ENCODE measurements around the gene ARHGEF17. TPM values are rescaled to one million over a fixed set of nuclear protein-coding genes. Genes with fewer than 3 reads are reported as not detected.

The ARHGEF17 gene
- total and polyA plus RNA-seq, 2 experiments from 2014 or later: 30.2 to 35.6 TPM

DNA sequence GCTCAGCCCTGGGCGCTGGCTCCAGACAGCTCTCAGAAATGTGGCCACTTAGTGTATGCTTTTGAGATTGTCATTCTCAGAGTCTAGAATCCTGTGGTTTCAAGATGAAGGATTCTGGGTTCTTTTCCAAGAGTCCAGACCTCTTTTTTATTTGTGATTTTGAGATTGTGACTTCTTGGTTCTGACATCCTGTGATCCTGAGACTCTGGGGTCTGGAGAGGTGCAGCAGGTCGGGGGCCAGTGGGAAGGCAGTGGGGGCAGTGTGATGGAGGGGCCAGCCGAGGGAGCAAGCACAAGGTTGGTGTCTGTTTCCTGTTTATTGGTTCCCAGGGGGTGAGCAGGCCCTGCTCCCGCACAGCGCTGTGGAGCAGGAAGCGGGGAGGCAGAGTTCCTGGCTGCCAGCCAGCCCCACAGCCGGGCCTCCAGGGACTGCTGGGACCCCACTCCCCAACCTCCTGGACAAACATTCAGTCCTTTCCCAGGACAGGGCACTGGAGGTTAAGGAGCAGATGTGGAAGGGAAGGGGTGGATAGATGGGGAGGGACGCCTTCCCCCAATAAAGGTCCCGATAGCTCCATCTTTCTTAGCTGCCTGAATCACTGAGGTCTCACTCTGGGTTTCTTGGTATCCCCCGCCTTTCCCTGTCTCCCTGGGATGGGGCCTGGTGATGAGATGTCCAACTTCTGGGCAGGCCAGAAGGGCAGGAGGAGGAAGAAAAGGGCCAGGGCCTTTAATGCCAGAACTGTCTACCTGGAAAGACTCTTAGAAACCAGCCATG is 13.7 kb downstream of the ARHGEF17 start:
- Histone ChIP-seq H3K4me1 (ENCODE audit: insufficient read depth) (peaks cover 58% of the 10 kb centered on the region), H3K27me3 (no peaks in the 10 kb centered on the region), H3K4me3 (no peak overlapping the region), H3K36me3 (replicated peaks; ENCODE audit: insufficient read depth, low read depth) (no peaks in the 10 kb centered on the region), H3K4me2 (peak overlapping the region; percentile 62), H3K79me2 (peaks cover 100% of the 10 kb centered on the region), H3K9me2 (replicated peaks; ENCODE audit: insufficient read depth) (no peaks in the 10 kb centered on the region), H4K20me1 (ENCODE audit: insufficient read depth, poor library complexity, severe bottlenecking) (peaks cover 52% of the 10 kb centered on the region), H3K9me3 (ENCODE audit: low read depth) (no peaks in the 10 kb centered on the region), H3K27ac (peak overlapping the region; percentile 82), H2AFZ (no peak overlapping the region)
- no peak for DNase-seq (ENCODE audit: low spot score)
- WGBS (ENCODE audit: low lambda C conversion rate, missing lambda C conversion rate): 46% methylated on average over 10 of the region's 10 CpGs
- no peak for TF ChIP-seq EZH2phosphoT487 (IDR thresholded peaks at IDR 0.05; ENCODE audit: low read depth, severe bottlenecking, unreplicated experiment)
- TF ChIP-seq EZH2 (IDR thresholded peaks at IDR 0.05; ENCODE audit: borderline replicate concordance): no peak
- TF ChIP-seq, protein P1, sequence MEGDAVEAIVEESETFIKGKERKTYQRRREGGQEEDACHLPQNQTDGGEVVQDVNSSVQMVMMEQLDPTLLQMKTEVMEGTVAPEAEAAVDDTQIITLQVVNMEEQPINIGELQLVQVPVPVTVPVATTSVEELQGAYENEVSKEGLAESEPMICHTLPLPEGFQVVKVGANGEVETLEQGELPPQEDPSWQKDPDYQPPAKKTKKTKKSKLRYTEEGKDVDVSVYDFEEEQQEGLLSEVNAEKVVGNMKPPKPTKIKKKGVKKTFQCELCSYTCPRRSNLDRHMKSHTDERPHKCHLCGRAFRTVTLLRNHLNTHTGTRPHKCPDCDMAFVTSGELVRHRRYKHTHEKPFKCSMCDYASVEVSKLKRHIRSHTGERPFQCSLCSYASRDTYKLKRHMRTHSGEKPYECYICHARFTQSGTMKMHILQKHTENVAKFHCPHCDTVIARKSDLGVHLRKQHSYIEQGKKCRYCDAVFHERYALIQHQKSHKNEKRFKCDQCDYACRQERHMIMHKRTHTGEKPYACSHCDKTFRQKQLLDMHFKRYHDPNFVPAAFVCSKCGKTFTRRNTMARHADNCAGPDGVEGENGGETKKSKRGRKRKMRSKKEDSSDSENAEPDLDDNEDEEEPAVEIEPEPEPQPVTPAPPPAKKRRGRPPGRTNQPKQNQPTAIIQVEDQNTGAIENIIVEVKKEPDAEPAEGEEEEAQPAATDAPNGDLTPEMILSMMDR (IDR thresholded peaks at IDR 0.05; ENCODE audit: poor library complexity): no peak

DNA sequence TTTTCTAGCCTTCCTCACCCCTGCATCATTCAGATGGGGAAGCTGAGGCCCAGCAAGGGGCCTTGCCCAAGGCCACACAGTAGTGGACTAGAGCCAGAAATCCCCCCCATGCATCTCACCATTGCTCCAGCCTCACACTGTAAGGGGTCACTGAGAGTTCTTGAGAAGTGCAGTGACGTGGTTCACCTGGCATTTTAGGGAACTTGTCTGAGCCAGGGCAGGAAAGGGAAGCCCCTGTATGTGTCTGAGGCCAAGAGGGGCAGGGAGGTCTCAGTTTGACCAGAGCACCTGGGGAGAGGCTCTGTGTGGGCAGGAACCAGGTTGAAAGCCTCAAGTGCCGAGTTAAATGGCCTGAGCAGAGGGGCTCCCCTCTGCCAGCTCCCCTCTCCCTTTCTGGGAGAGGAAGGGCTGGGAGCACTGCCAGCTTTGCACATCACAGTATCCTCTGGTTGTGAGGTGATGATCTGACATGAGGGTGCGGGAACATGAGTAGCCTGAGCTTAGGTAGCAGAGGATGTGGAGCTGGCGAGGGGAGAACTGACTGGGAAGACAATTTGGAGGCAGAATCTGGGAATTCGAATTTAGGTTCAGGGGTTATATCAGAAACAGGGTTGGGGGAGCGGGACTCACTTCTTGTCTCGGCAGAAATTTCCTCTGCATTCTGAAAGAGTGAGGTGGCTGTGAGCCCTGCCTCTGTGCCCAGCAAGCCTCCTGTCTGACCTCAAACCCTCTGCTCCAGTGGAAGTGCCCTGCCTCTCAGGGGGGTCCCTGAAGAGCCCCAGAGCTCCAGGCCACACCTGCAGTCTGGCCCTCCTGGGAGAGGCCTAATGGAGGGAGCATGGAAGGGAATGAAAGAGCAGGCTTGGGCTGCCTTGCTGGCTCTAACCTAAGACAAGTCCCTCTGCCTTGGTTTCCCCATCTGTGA is 14.6 kb downstream of the ARHGEF17 start:
- 69% methylated on average over 7 of the region's 7 CpGs for WGBS (ENCODE audit: low lambda C conversion rate, missing lambda C conversion rate)
- H4K20me1 ChIP-seq (ENCODE audit: insufficient read depth, poor library complexity, severe bottlenecking): peaks cover 50% of the 10 kb centered on the region

DNA sequence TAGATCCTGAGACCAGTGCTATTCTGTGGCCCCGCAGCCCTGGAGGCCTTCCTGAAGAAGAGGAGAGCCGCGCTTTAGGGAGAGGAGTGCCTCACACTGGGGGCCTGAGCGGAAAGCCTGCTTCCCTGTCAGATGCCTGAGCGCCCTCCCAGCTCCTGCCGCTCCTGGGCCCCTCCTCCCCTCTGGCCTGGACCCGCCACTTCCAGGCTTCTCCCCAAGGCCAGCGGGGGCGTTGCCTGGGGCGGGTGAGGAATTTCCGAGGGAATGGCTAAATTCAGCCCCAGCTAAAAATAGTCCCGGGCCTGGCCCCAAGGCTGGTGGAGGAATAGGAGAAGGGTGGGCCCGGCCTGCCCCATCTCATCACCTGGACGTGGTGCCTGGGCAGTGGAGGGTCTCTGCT is 15.4 kb downstream of the ARHGEF17 start:
- TF ChIP-seq, protein P1 (IDR thresholded peaks at IDR 0.05; ENCODE audit: poor library complexity): no peak
- TF ChIP-seq EZH2phosphoT487 (IDR thresholded peaks at IDR 0.05; ENCODE audit: low read depth, severe bottlenecking, unreplicated experiment) (no peak), EZH2 (IDR thresholded peaks at IDR 0.05; ENCODE audit: borderline replicate concordance) (no peak)
- Histone ChIP-seq H3K4me2 (peak overlapping the region; percentile 62), H2AFZ (no peak overlapping the region), H4K20me1 (ENCODE audit: insufficient read depth, poor library complexity, severe bottlenecking) (peaks cover 42% of the 10 kb centered on the region), H3K4me1 (ENCODE audit: insufficient read depth) (peaks cover 58% of the 10 kb centered on the region), H3K79me2 (peaks cover 100% of the 10 kb centered on the region), H3K9me2 (replicated peaks; ENCODE audit: insufficient read depth) (no peaks in the 10 kb centered on the region), H3K36me3 (replicated peaks; ENCODE audit: insufficient read depth, low read depth) (no peaks in the 10 kb centered on the region), H3K27ac (peak overlapping the region; percentile 82), H3K4me3 (no peak overlapping the region), H3K9me3 (ENCODE audit: low read depth) (no peaks in the 10 kb centered on the region), H3K27me3 (no peaks in the 10 kb centered on the region)
- peak; percentile 75 for DNase-seq (ENCODE audit: low spot score)
- 35% methylated on average over 14 of the region's 14 CpGs for WGBS (ENCODE audit: low lambda C conversion rate, missing lambda C conversion rate)

More for the DNA sequence above, 14.6 kb downstream of the ARHGEF17 start:
- Histone ChIP-seq H2AFZ (no peak overlapping the region), H3K4me2 (peak overlapping the region; percentile 62), H3K27me3 (no peaks in the 10 kb centered on the region), H3K9me2 (replicated peaks; ENCODE audit: insufficient read depth) (no peaks in the 10 kb centered on the region), H3K79me2 (peaks cover 100% of the 10 kb centered on the region), H3K4me1 (ENCODE audit: insufficient read depth) (peaks cover 53% of the 10 kb centered on the region), H3K36me3 (replicated peaks; ENCODE audit: insufficient read depth, low read depth) (no peaks in the 10 kb centered on the region), H3K27ac (peak overlapping the region; percentile 82), H3K9me3 (ENCODE audit: low read depth) (no peaks in the 10 kb centered on the region), H3K4me3 (no peak overlapping the region)
- TF ChIP-seq, protein P1 (IDR thresholded peaks at IDR 0.05; ENCODE audit: poor library complexity): no peak
- TF ChIP-seq EZH2phosphoT487 (IDR thresholded peaks at IDR 0.05; ENCODE audit: low read depth, severe bottlenecking, unreplicated experiment): no peak
- no peak for TF ChIP-seq EZH2 (IDR thresholded peaks at IDR 0.05; ENCODE audit: borderline replicate concordance)
- DNase-seq (ENCODE audit: low spot score): no peak
